GM18867 (cell line): ENCODE data around the gene DENND6B.
"Not testable (repeated sequence)": the region's sequence is repeated elsewhere in the genome, so short reads cannot be mapped to it uniquely, and the experiment has no call there.

Experiments used
- ATAC-seq: cut with Tn5 transposase; IDR thresholded peaks from one replicate; pipeline ENCODE4 v1.9.1; 2021; ENCODE audit warnings: mild to moderate bottlenecking, moderate library complexity; ENCODE audit not compliant: unreplicated experiment

Gene DENND6B

GRCh38 chr22:50339945-50340879 is 13.4 kb upstream of the DENND6B start:
- no peak for ATAC-seq

DNA sequence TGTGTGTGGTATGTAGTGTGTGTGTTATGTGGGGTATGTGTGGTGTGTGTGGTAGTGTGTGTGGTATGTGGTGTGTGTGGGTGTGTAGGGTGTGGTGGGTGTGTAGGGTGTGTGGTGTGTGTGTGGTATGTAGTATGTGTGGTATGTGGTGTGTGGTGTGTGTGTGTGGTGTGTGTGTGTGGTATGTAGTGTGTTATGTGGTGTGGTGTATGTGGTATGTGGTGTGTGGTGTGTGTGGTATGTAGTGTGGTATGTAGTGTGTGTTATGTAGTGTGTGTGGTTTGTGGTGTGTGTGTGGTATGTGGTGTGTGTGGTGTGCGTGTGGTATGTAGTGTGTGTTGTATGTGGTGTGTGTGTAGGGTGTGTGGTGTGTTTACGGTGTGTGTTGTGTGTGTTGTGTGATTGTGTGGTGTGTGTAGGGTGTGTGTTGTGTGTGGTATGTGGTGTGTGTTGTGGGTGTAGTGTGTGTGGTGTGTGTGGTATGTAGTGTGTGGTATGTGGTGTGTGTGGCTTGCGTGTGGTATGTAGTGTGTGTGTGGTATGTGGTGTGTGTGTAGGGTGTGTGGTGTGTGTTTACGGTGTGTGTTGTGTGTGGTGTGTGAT is 12.1 kb upstream of the DENND6B start:
- no peak for ATAC-seq

DNA sequence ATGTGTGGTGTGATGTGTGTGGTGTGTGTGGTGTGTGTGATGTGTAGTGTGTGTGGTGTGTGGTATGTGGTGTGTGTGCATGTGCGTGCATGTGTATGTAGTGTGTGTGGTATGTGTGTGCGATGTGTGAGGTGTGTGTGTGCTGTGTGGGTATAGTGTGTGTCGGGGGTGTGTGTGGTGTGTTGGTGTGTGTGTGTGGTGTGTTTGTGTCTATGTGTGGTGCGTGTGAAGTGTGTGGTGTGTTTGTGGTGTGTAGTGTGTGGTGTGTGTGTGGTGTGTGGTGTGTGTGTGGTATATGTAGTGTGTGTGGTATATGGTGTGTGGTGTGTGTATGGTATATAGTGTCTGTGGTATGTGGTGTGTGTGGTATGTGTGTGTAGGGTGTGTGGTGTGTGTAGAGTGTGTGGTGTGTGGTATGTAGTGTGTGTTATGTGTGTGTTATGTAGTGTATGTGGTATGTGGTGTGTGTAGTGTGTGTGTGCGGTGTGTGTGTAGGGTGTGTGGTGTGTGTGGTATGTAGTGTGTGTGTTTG is 11.3 kb upstream of the DENND6B start:
- ATAC-seq: no peak

DNA sequence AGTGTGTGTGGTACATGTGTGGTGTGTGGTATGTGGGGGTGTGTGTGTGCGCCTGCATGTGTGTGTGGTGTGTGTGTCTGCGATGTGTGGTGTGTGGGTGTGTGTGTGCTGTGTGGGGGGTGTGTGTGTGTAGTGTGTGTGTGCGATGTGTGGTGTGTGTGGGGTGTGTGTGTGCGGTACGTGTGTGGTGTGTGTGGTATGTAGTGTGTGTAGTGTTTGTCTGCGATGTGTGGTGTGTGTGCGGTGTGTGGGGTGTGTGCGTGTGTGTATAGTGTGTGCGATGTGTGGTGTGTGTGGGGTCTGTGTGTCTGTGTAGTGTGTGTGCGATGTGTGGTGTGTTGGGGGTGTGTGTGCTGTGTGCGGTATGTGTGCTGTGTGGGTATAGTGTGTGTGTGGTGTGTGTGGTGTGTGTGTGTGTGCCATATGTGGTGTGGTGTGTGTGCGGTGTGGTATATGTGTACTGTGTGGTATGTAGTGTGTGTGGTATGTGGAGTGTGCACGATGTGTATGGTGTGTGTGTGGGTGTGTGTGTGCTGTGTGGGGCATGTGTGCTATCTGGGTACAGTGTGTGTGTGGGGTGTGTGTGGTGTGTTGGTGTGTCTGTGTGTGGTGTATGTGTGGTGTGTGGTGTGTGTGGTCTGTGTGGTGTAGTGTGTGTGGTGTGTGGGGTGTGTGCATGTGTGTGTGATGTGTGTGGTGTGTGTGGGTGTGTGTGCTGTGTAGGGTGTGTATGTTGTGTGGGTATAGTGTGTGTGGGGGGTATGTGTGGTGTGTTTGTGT is 10.6 kb upstream of the DENND6B start:
- ATAC-seq: no peak

GRCh38 chr22:50334433-50334832 is 7.6 kb upstream of the DENND6B start:
- ATAC-seq: not testable (repeated sequence)

- ATAC-seq: no peak
Measured at GRCh38 chr22:50329236-50329635, 2.4 kb upstream of the DENND6B start.

- ATAC-seq: no peak
Measured at GRCh38 chr22:50327711-50328019, 853 bp upstream of the DENND6B start.

GRCh38 chr22:50326225-50326955 is 422 bp downstream of the DENND6B start:
- ATAC-seq: no peak

DNA sequence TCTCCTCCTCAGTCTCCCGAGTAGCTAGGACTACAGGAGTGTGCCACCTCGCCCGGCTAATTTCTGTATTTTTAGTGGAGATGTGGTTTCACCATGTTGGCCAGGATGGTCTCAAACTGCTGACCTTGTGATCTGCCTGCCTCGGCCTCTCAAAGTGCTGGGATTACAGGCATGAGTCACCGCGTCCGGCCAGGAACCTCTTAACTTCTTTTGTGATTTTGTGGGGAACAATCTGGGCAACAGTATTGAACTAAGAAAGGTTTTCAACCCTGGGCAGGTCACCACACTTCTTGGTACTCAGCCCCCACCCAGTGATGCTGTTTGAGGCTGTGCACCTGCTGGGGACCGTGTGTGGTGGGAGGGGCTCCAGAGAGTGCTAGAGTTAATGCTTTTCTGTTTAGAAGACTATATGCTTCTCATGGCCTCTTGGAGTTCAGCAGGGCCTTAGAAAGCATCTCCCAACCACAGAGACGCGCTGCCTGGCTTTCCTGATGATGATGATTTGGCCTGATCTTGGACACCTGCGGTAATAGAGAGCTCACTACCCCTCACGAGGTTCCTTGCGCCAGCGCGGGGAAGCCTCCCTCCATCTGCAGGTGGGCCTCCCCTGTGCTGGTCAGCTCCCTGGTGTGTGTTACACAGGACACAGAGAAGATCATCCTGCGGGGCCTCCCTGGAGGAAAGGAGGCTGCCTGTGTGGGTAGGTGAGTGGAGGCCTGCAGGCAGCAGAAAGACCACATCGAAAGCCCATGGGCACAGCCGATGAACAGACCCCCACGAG is 1.2 kb downstream of the DENND6B start:
- ATAC-seq: no peak

GRCh38 chr22:50323900-50324299 is 2.9 kb downstream of the DENND6B start:
- ATAC-seq: no peak

DNA sequence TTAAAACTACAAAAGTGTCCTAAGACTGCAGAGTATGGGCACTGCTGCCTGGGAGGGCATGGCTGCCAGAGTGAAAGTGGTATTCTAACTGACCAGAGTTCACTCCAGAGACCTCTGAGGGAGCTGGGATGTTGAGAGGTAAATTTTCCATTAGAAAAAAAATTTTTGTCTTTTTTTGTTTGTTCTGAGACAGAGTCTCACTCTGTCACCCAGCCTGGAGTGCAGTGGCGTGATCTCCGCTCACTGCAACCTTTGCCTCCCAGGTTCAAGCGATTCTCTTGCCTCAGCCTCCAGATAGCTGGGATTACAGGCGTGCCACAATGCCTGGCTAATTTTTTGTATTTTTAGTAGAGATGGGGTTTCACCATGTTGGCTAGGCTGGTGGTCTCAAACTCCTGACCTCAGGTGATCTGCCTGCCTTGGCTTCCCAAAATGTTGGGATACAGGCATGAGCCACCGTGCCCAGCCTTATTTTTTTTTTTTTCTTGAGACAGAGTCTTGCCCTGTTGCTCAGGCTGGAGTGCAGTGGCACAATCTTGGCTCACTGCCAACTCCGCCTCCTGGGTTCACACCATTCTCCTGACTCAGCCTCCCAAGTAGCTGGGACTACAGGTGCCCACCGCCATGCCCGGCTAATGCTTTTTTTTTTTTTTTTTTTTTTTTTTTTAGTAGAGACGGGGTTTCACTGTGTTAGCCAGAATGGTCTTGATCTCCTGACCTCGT is 4.3 kb downstream of the DENND6B start:
- not testable (repeated sequence) for ATAC-seq

- ATAC-seq: no peak
Measured at GRCh38 chr22:50320671-50321325, 6.0 kb downstream of the DENND6B start.

DNA sequence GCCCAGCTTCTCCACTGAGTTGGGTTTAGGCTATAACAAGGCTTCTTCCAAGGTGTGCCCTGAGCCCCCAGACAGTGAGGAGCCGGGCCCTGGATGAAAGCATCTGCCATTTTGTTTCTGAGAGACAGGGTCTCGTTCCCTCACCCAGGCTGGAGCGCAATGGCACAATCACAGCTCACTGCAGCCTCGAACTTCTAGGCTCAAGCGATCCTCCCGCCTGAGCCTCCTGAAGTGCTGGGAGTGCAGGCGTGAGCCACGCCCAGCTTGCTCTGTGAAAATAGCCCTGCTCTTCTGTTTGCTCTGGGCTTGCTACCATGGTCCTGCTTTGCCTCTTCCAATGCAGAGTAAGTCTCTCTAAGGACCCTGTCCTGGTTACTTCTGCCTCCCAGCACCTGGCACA is 6.7 kb downstream of the DENND6B start:
- ATAC-seq: no peak

GRCh38 chr22:50319503-50319951 is 7.3 kb downstream of the DENND6B start:
- ATAC-seq: no peak

GRCh38 chr22:50318698-50319411 is 8.0 kb downstream of the DENND6B start:
- no peak for ATAC-seq

DNA sequence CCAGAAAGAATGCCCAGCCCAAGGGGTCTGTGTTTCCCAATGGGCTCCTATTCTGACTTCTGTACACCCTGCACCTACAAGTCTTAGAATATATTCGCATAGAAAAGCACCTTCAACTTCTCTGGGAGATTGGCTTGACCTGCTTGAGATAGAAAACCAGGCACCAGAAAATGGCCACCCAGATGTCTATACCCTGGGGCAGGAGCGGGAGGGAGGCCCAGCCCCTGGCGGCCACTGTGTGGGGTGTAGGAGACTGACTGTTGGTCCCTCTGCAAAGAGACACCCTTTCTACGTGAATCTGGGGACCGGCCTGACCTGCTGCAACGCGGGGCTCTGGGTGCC is 8.5 kb downstream of the DENND6B start:
- no peak for ATAC-seq

DNA sequence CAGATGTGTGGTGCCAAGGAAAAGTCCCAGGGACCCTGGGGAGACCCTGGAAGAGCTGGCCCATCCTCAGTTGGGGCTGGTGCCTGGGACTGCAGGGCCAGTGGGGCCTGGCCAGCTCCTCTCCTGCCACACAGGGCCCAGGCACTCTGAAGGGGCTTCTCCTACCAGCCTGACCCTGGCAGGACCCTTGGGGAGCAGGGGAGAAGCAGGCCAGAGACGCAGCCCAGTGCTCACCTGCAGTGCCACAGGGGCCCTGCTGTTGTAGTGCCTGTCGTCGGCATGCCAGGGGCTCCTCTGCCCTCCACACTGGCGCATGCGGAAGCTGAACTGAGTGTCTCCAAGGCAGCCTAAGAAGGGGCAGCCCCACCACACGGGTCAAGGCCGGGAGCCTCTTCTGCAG is 9.1 kb downstream of the DENND6B start:
- no peak for ATAC-seq

GRCh38 chr22:50317178-50317577 is 9.6 kb downstream of the DENND6B start:
- no peak for ATAC-seq
